ENCODE data around the gene NFATC2. TPM values are rescaled to one million over a fixed set of nuclear protein-coding genes. Genes with fewer than 3 reads are reported as not detected.

The NFATC2 gene
- polyA plus RNA-seq, 1 donor from 2014 or later = not detected

DNA sequence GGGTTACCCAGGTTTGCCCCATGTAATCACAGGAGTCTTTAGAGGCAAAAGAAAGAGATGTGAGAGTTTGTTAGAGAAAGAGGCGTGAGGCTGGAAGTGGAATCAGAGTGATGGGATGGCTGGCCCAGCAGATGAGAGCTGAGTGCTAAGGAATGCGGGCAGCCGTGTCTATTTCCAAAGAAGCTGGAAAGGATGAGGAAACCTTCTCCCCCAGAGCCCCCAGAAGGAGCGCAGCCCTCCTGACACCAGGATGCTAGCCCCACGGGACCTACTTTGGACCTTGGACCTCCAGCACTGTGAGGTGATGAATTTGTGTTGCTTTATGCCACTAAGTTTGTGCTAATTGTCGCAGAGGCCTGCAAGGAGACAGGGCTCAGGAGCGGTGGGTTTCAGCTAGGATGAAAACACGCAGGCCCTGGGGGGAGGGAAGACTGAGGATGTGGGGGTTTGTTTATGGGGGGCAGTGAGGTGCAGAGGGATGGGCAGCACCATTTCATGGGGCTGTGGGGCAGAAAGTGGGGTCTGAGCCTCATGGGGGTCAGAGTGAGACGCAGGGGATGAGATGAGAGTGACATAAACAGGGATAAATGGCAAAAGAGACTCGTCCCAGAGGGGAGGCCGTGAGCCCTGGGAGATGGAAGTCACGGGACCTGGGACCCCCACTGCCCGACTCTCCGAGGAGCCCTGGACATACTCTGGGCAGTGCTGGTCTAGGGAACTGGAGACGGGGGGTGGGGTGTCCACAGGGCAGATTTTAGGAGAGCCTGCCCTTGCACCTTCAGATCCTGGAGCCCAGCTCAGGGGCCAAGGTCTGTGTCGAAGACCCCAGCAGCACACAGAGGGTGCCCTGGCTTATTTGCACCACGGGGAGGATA lies 160.2 kb downstream of the NFATC2 start:
- TF ChIP-seq MXI1 (conservative IDR thresholded peaks at IDR 0.05; ENCODE audit: poor library complexity, severe bottlenecking) (no peak), EZH2 (IDR thresholded peaks at IDR 0.05; ENCODE audit: borderline replicate concordance, insufficient read depth, low read length, poor library complexity, severe bottlenecking) (no peak), EP300 (conservative IDR thresholded peaks at IDR 0.05; ENCODE audit: poor library complexity, severe bottlenecking) (no peak), TAF1 (IDR thresholded peaks at IDR 0.05; ENCODE audit: low read depth) (no peak), POLR2AphosphoS5 (IDR thresholded peaks at IDR 0.05) (no peak), RAD21 (conservative IDR thresholded peaks at IDR 0.05) (no peak), SMC3 (conservative IDR thresholded peaks at IDR 0.05; ENCODE audit: poor library complexity) (no peak)
- TF ChIP-seq, protein P1, sequence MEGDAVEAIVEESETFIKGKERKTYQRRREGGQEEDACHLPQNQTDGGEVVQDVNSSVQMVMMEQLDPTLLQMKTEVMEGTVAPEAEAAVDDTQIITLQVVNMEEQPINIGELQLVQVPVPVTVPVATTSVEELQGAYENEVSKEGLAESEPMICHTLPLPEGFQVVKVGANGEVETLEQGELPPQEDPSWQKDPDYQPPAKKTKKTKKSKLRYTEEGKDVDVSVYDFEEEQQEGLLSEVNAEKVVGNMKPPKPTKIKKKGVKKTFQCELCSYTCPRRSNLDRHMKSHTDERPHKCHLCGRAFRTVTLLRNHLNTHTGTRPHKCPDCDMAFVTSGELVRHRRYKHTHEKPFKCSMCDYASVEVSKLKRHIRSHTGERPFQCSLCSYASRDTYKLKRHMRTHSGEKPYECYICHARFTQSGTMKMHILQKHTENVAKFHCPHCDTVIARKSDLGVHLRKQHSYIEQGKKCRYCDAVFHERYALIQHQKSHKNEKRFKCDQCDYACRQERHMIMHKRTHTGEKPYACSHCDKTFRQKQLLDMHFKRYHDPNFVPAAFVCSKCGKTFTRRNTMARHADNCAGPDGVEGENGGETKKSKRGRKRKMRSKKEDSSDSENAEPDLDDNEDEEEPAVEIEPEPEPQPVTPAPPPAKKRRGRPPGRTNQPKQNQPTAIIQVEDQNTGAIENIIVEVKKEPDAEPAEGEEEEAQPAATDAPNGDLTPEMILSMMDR (IDR thresholded peaks at IDR 0.05; ENCODE audit: poor library complexity, severe bottlenecking) = no peak
- TF ChIP-seq, protein P2, sequence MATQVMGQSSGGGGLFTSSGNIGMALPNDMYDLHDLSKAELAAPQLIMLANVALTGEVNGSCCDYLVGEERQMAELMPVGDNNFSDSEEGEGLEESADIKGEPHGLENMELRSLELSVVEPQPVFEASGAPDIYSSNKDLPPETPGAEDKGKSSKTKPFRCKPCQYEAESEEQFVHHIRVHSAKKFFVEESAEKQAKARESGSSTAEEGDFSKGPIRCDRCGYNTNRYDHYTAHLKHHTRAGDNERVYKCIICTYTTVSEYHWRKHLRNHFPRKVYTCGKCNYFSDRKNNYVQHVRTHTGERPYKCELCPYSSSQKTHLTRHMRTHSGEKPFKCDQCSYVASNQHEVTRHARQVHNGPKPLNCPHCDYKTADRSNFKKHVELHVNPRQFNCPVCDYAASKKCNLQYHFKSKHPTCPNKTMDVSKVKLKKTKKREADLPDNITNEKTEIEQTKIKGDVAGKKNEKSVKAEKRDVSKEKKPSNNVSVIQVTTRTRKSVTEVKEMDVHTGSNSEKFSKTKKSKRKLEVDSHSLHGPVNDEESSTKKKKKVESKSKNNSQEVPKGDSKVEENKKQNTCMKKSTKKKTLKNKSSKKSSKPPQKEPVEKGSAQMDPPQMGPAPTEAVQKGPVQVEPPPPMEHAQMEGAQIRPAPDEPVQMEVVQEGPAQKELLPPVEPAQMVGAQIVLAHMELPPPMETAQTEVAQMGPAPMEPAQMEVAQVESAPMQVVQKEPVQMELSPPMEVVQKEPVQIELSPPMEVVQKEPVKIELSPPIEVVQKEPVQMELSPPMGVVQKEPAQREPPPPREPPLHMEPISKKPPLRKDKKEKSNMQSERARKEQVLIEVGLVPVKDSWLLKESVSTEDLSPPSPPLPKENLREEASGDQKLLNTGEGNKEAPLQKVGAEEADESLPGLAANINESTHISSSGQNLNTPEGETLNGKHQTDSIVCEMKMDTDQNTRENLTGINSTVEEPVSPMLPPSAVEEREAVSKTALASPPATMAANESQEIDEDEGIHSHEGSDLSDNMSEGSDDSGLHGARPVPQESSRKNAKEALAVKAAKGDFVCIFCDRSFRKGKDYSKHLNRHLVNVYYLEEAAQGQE (IDR thresholded peaks at IDR 0.05; ENCODE audit: borderline replicate concordance) = no peak
- H3K36me3 ChIP-seq (ENCODE audit: insufficient read depth, low read length) = no peaks in the 10 kb centered on the region
- no peaks in the 10 kb centered on the region for H3F3A ChIP-seq (ENCODE audit: insufficient read depth, low read length, poor library complexity, severe bottlenecking)
- H3K4me2 ChIP-seq (ENCODE audit: low read length) = no peak overlapping the region
- no peaks in the 10 kb centered on the region for H3K9me2 ChIP-seq (ENCODE audit: insufficient read depth, low read length)
- H2AFZ ChIP-seq (ENCODE audit: low read depth, low read length) = no peak overlapping the region
- H3K27ac ChIP-seq (ENCODE audit: low read length) = no peak overlapping the region
- H3K9me3 ChIP-seq (ENCODE audit: low read length) = no peaks in the 10 kb centered on the region
- no peaks in the 10 kb centered on the region for H4K20me1 ChIP-seq (ENCODE audit: insufficient read depth)
- no peak overlapping the region for H3K4me3 ChIP-seq (ENCODE audit: low read length)
- H3K9ac ChIP-seq (ENCODE audit: low read length) = no peak overlapping the region
- no peaks in the 10 kb centered on the region for H3K27me3 ChIP-seq (ENCODE audit: insufficient read depth, low read depth, low read length)
- no peaks in the 10 kb centered on the region for H3K79me2 ChIP-seq (replicated peaks; ENCODE audit: insufficient read depth, low read length)

DNA sequence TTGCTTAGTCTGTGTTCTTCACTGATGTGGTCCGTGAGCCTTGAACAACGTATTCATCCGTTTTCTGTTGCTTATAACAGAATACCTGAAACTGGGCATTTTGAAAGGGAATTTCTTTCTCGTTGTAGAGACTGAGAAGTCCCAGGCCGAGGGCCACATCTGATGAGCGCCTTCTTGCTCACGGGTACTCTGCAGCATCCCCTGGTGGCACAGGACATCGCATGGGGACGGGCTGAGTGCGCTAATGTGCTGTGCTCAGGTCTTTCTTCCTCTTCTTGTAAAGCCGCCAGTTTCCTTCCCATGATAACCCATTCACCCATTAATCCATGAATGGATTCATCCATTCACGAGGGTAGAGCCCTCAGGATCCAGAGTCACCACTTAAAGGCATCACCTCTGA lies 161.0 kb downstream of the NFATC2 start:
- Histone ChIP-seq H3K9ac (ENCODE audit: low read length) (no peak overlapping the region), H3K79me2 (replicated peaks; ENCODE audit: insufficient read depth, low read length) (no peaks in the 10 kb centered on the region), H3K4me2 (ENCODE audit: low read length) (no peak overlapping the region), H3K27ac (ENCODE audit: low read length) (no peak overlapping the region), H3K9me3 (ENCODE audit: low read length) (no peaks in the 10 kb centered on the region), H2AFZ (ENCODE audit: low read depth, low read length) (no peak overlapping the region), H3K27me3 (ENCODE audit: insufficient read depth, low read depth, low read length) (no peaks in the 10 kb centered on the region), H3K9me2 (ENCODE audit: insufficient read depth, low read length) (no peaks in the 10 kb centered on the region), H3F3A (ENCODE audit: insufficient read depth, low read length, poor library complexity, severe bottlenecking) (no peaks in the 10 kb centered on the region), H3K36me3 (ENCODE audit: insufficient read depth, low read length) (no peaks in the 10 kb centered on the region), H3K4me3 (ENCODE audit: low read length) (no peak overlapping the region), H4K20me1 (ENCODE audit: insufficient read depth) (no peaks in the 10 kb centered on the region)
- TF ChIP-seq MXI1 (conservative IDR thresholded peaks at IDR 0.05; ENCODE audit: poor library complexity, severe bottlenecking) (no peak), TAF1 (IDR thresholded peaks at IDR 0.05; ENCODE audit: low read depth) (no peak), POLR2AphosphoS5 (IDR thresholded peaks at IDR 0.05) (no peak), RAD21 (conservative IDR thresholded peaks at IDR 0.05) (no peak), EP300 (conservative IDR thresholded peaks at IDR 0.05; ENCODE audit: poor library complexity, severe bottlenecking) (no peak), EZH2 (IDR thresholded peaks at IDR 0.05; ENCODE audit: borderline replicate concordance, insufficient read depth, low read length, poor library complexity, severe bottlenecking) (no peak), SMC3 (conservative IDR thresholded peaks at IDR 0.05; ENCODE audit: poor library complexity) (no peak)
- TF ChIP-seq, protein P2 (IDR thresholded peaks at IDR 0.05; ENCODE audit: borderline replicate concordance) = no peak
- TF ChIP-seq, protein P1 (IDR thresholded peaks at IDR 0.05; ENCODE audit: poor library complexity, severe bottlenecking) = no peak
